ENCODE results near the gene AKTIP.

GRCh38 chr16:53511403-53512280 is 8.6 kb upstream of the AKTIP start:
- TF ChIP-seq CTCF (IDR thresholded peaks at IDR 0.05; ENCODE audit: low read depth, low read length, poor library complexity, severe bottlenecking) (no peak), EZH2phosphoT487 (IDR thresholded peaks at IDR 0.05; ENCODE audit: borderline replicate concordance, low read length) (no peak)

Data from DOHH2 (cell line).